ENCODE measurements around the gene DMWD.

DMWD gene

DNA sequence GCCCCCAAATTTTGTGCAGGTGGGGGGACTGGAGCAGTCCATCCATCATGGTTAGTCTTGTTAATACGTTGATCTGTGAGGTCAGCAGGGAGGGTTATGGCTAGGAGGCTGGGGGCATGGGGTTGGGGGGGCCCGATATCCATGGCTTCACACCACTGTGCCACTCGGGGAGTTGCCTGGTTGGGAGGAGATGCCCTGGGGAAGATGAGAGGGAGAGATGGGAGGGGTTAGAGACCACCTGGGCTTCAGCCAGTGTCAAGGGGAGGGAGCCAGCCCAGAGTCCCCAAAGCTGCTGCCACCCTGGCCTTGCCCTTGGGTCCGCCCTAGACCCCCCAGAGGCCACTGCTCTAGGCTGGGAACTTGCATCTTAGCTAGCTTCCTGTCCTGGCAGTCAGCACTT is 8.5 kb downstream of the DMWD start:
- DNase-seq = no peak

DNA sequence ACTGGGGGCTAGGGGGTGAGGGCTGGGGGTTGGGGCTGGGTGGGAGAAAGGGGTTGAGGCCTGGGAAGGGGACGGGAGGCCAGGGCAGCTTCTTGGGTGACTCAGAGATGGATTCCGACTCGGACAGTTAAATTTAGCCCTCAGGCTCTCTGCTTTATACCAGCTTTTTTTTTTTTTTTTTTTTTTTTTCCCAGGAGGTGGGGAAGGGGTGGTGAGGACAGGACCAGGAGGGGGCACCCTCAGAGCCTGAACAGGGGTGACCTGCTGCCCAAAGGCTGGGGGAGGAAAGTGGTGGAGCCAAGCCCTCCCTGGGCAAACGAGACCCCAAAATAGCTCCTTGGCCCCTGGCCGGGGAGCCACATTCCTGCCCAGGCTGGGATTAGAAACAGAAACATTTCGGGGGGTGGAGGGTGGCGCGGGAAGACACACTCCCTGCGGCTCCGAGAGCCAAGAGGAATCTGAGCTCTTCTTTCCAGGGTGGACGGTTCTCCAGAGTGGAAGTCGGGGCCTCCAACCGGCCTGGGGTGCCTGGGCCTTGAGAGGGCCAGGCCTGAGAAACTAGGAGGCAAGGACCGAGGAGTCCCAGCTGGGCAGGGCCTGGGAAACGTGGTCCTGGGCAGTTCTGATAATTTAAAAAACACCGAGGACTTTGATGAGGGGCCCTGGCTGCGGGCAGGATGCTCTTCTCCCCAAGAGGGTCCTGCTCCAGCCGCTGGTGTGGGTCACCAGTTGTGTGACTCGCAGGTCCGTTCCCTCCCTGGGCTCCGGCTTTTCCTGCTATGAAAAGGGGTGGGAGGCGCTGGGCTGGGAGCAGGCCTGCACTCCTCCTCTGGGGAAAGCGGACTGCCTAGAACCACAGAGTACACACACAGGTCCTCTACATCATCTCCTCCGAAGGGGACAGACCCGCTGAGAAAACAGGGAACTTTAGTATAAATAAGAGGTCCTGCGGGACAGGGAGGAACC is 9.5 kb downstream of the DMWD start:
- no peak for DNase-seq

DNA sequence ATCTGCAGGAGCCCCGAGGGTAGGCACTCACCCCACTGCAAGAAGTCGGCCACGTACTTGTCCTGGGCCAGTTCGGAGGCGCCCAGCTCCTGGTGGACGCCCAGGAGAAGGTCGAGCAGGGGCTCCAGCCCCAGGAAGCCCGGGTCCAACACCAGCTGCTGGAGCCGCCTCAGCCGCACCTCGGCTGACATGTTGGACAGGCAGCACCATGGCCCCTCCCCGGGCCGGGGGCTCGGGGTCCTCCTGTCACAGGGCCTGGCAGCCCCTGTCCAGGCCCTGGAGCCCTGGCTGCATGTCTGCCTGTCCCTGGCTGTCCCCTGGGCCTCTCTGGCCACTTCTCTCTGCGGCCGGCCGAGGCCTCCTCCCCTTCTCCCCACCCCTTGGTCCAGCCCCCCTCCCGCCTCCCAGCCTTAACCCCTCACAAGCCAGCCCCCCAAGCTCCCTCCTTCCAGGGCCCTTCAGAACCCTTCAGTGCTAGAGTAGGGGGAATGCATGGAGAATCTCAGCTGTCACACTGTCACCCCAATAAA is 10.4 kb downstream of the DMWD start, which contains the start of gene DMPK:
TSS of gene DMPK (minus strand) at position 329 of the 530 bp plus-strand sequence. CDS start at position 191, 138 bp downstream.
- DNase-seq = no peak

DNA sequence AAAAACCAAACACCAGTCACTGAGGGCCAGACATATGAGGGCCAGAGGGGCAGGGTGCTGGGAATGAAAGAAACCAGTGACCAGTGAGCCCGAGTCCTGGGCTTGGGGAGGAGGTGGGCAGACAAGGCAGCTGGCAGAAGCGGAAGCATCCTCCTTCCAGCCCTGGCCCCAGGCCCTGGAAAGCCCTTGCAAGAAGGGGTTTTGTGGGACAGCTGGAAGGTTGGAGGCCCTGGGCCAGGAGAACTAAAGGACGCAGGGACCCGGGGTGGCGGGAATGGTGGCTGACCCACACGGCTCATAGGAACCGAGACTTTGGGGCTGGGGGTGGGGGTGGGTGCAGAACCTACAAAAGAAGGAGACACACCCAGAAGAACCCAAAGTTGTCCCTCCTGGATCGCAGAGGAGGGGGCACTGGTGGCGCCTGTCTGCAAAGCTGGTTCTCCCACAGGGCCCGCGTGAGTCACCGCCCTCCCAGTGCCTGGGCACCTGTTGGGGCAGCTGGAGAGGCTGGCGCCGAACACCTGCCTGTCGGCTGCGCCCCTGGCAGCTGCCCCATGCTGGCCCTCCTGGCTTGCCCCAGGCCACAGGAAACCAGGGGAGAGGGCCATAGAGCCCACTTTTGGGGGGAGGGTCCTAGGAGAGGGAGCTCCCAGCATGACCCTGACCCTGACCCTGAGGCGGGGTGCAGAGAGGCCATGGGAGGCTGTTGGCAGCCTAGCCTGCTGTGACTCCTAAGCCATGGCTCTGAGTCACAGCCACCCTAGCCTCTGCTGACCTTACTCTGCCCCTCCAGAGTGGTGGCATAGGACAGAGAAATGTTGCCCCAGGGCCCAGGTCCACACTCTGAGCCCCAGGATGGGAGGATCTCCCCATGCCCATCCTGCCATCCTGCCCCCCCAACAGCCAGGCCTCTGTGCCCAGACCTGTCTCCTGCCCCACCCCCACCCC is 11.2 kb downstream of the DMWD start:
- DNase-seq = no peak

DNA sequence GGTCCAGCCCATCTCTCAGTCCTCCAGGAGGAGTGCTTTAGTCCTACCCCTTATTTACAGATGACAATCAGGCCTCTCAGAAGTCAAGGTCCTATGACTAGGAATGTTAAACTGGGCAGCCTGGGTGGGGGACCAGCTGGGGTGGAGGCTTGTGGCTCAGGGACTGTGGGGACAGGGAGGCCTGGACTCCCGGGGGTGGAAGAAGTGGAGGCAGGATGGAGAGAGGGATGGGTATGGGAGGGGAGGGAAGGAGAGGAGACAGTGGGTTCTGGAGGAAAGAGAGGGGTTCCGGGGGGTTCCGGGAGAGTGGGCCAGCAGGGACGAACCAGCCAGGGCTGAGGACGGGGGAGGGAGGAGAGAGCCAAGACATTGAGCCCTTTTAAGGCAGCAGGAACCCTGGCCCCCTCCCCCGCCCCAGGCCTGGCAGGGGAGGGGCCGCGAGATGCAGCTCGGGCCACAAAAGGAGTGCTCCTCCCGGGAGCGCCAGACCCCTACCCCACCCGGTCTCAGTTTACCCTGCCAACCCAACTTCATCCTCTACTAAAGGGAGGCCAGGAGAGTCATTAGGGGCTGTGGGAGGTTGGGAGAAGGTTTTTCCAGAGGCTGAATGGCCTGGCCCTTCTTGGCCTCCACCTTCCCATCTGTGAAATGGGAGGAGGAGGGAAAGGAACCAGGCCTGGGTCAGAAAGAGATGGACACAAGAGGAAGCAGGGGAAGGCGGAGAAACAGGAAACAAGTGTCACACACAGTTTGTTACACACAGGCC is 12.0 kb downstream of the DMWD start:
- no peak for DNase-seq

DNA sequence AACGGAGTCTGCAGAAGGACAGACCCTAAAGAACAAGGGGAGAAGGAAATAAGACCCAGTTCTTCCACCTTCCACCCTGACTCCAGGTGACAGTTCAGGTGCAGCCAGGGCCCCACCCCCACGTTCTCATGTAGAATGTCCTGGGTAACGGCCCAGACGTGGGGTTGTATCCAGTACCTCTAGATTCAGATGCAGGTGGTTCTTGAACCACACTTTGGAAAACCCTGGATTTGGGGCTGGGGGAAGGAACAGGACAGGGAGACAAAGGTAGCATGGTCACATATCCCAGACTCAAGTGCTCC is 12.5 kb downstream of the DMWD start:
- DNase-seq = no peak

DNA sequence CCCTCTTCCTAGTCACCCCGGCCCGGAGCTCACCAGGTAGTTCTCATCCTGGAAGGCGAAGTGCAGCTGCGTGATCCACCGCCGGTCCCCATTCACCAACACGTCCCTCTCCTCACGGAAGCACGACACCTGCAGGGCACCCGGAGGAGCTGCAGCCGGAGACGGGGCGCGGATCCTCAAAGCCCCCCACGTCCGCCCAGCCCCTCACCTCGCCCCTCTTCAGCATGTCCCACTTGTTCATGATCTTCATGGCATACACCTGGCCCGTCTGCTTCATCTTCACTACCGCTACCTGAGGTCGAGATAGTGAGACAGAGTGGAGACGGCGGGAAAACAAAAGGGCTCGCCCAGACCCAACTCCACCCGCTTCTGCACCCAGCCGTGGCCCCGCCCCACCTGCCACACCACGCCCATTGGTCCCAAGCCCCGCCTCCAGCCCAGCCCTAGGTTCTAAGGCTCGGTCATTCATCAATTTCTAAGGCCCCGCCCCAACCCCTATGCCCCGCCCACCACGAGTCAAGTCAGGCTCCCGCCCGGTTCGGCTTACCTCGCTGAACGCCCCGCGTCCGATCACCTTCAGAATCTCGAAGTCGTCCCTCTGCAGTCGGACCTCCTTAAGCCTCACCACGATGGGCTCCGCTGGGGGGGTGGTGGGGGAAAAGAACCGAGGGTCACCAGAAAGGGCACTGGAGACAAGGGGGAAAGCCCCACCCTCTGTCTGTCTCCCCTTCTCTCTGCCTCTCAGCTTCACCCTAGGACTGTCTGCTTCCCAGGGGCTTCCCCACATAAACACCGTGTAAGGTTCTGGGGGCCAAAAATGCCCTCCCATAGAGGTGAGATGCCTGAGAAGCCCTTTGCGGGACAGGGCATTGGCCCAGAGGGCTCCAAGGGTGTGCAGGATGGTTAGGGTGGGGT is 13.2 kb downstream of the DMWD start:
- no peak for DNase-seq

DNA sequence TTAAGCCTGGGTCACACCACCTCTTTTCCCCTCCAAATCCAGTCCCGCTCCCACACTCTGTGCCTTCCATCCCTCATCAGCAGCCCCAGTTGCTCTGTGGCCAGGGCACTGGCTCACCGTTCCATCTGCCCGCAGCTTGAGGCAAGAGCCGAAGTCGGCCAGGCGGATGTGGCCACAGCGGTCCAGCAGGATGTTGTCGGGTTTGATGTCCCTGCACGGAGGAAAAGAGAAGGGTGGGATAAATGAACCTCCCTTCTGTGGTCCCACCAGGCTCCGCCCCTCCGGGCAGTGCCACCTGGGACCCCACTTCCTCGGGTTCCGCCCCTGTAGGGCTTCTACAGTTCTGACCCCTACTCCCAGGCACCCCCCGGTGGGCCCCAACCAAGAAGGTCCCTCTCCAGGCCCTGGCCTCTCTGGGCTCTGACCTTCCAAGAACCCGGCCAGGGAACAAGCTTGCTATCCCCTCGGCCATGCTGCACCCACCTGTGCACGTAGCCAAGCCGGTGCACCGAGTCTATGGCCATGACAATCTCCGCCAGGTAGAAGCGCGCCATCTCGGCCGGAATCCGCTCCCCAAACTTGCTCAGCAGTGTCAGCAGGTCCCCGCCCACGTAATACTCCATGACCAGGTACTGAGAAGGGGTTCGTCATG is 14.5 kb downstream of the DMWD start:
- DNase-seq = no peak

DNA sequence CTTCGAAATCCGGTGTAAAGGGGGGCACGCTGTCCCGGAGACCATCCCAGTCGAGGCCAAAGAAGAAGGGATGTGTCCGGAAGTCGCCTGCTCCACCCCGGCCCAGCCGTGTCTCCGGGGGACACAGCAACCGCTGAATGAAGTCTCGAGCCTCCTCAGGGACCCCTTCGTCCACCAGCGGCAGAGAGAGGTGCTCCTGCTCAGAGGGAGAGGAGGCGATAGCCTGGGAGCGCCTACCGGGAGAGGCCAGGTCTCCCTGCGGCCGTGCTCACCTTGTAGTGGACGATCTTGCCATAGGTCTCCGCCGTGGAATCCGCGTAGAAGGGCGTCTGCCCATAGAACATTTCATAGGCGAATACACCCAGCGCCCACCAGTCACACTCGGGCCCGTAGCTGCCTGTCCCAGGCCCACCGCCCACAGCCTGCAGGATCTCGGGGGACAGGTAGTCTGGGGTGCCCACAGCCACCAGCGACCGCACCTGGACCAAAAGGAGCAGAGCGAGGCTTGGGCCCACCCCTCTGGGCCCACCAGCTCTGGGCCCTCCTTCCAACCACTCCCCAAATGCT is 15.2 kb downstream of the DMWD start:
- no peak for DNase-seq

DNA sequence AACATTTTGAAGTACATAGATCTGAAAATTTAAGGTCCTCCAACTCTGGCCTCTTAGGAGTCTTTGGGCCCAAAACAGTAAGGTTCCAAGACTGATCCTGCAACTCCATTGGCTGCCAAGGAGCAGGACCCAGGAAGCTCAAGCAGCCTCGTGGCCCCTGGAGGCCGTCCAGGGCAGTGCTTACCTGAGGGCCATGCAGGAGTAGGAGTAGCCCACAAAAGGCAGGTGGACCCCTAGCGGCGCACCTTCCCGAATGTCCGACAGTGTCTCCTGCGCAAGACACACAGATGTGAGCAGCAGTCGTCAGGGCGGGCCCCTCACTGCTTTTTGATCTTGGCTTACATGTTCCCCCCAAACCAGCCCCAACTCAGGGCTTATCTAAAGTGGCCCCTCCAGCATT is 17.9 kb downstream of the DMWD start:
- no peak for DNase-seq

DNA sequence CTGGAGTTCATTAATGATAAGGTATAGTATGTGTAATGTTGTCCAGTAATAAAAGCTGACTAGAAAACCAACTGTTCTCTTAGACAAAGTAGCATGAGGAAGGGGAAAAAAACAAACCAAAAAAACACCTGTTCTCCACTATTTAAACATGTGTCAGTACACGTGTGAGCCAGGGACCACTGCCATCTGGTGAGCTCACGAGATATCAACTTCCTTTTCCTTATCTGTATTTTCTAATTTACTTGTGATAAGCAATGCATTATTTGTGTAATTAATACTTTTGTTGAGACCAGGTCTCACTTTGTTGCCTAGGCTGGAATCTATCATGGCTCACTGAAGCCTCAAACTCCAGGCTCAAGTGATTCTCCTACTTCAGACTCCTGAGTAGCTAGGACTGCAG is 19.3 kb downstream of the DMWD start:
- no peak for DNase-seq

DNA sequence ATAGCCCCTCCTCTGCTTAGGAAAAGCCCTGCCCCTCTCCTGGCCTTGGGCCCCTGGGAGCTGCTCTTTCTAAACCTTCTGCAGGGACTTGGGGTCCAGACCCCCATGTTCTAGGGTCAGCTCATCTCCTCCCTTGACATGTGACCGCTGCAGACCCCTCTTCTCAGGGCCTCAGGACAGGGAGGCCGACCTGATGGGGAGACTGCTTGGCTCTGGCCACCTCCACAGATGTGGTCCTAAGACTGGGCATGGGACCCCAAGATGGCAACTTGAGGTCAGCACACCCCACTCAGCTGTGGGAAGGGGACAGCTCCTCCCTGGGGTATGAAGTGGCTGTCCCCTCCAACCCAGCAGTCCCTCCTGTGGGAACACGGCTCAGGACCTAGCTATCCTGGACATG is 19.7 kb downstream of the DMWD start:
- no peak for DNase-seq

DNA sequence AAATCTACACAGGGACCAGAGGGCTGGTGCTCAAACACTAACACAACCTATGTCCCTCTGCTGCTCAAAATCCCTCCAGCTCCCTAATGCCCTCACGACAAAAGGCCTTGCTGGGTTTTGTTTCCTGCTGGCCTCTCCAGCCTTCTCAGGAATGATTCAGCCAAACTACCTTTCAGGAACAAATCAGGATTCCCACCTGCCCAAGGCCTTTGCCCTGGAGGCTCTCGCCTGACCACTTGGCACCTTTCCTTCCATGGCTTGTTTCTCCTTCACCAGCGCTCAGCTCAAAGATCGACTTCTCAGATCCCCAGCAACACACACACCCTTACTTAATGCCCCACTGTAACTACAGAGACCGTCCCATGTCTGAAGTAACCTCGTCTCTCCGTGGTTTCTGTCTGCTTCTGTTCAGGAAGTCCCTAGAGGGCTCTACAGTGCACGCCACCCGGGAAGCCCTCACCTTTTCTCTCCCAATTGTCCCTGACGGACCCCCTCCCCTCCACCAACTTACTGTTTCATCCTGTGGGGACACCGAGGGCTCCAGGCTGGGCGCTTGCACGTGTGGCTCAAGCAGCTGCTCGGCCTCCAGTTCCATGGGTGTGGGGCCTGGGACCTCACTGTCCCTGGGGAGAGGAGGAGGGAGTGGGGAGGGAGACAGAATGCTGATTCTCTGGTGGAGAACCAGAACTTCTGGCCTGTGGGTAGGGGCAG is 20.4 kb downstream of the DMWD start:
- no peak for DNase-seq

DNA sequence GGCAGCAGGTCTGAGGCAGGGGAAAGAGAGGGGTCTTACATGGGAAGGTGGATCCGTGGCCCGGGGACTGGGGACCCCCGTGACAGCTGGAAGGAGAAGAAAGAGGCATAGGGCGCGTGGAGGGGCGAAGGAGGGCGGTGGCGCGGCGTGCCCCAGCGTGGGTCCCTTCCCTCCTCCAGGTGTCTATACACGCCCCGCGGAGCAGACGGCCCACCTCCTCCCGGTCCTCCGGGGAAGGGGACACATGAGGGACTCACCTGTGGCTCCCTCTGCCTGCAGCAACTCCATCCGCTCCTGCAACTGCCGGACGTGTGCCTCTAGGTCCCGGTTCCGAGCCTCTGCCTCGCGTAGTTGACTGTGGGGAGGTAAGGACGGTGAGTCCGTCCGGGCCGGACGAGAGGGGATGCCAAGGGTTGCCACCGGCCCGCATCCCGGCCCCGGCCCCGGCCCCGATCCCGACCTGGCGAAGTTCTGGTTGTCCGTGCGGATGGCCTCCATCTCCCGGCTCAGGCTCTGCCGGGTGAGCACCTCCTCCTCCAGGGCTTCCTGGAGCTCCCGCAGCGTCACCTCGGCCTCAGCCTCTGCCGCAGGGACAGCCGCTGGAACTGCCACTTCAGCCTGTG is 21.2 kb downstream of the DMWD start:
- DNase-seq = no peak

DNA sequence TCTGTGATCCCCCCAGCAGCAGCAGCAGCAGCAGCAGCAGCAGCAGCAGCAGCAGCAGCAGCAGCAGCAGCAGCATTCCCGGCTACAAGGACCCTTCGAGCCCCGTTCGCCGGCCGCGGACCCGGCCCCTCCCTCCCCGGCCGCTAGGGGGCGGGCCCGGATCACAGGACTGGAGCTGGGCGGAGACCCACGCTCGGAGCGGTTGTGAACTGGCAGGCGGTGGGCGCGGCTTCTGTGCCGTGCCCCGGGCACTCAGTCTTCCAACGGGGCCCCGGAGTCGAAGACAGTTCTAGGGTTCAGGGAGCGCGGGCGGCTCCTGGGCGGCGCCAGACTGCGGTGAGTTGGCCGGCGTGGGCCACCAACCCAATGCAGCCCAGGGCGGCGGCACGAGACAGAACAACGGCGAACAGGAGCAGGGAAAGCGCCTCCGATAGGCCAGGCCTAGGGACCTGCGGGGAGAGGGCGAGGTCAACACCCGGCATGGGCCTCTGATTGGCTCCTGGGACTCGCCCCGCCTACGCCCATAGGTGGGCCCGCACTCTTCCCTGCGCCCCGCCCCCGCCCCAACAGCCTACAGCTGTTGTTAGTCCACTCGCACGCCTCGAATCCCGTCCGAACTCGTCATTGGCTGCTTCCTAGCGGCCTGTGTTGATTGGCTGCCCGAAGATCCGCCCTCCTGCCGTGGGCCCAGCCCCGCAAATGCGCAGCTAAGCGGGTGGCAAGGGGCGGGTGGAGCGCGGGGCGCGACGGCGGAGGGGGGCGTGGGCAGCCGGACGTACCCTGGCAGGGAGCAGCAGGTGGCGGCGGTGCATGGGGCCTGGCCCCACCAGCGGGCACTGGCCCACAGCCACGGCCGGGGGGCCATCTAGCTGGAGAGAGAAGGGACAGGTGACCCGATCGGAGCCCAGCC is 22.2 kb downstream of the DMWD start:
- DNase-seq = peak; percentile 78

DNA sequence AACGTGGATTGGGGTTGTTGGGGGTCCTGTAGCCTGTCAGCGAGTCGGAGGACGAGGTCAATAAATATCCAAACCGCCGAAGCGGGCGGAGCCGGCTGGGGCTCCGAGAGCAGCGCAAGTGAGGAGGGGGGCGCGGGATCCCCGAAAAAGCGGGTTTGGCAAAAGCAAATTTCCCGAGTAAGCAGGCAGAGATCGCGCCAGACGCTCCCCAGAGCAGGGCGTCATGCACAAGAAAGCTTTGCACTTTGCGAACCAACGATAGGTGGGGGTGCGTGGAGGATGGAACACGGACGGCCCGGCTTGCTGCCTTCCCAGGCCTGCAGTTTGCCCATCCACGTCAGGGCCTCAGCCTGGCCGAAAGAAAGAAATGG is 22.8 kb downstream of the DMWD start:
- DNase-seq = peak; percentile 56

DNA sequence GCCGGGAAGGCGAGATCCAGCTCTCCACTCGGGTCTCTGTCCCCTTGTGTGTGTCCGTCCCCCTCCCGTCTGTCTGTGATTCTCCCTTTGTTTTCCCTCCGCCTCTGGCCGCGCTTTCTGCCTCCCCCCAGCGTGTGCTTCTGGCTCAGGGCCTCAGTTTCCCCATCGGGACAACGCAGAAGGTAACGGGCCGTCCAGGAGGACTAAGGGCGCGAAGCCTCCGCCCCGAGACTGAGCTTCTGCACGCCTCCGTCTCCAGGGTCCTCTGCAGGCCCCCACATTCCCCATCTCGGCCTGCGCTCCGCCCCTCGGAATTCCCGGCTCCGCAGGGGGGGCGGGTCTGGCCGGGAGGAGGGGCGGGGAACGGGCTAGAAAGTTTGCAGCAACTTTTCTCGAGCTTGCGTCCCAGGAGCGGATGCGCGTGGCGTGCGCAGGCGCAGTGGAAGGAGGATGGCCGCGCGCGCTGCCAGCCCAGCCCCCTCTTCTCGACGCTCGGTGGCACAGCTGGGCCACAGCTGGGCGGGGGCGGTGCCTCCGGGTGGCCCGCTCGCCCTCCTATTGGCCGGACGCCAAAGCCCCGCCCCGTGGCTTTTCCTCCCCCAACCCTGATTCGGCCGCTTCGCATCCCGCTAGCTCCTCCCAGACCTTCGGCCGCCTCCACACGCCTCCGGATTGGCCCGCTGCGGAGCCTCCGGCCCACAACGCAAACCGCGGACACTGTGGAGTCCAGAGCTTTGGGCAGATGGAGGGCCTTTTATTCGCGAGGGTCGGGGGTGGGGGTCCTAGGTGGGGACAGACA is 23.5 kb downstream of the DMWD start, which contains the start of gene SIX5:
TSS of gene SIX5 (minus strand) at position 269 of the 799 bp plus-strand sequence. CDS start 408 bp downstream, outside the sequence.
- peak; percentile 96 for DNase-seq

DNA sequence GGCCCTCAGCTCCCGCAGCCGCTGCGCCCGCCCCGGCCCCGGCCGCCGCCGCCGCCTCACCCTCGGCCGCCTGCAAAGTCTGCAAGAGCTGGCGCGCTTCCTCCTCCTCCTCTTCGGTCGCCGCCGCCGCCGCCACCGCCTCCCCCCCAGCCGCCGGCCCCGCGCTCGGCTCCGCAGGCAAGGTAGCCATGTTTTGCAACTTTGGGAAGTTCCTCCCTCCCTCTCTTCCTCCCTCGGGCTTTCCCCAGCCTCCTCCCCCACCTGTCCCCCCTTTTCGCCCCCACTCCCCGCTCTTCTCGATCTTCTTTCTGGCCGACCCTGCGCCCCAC is 24.0 kb downstream of the DMWD start:
- DNase-seq = no peak
